Measurements from ENCODE around the gene LRP5.

LRP5 gene

DNA sequence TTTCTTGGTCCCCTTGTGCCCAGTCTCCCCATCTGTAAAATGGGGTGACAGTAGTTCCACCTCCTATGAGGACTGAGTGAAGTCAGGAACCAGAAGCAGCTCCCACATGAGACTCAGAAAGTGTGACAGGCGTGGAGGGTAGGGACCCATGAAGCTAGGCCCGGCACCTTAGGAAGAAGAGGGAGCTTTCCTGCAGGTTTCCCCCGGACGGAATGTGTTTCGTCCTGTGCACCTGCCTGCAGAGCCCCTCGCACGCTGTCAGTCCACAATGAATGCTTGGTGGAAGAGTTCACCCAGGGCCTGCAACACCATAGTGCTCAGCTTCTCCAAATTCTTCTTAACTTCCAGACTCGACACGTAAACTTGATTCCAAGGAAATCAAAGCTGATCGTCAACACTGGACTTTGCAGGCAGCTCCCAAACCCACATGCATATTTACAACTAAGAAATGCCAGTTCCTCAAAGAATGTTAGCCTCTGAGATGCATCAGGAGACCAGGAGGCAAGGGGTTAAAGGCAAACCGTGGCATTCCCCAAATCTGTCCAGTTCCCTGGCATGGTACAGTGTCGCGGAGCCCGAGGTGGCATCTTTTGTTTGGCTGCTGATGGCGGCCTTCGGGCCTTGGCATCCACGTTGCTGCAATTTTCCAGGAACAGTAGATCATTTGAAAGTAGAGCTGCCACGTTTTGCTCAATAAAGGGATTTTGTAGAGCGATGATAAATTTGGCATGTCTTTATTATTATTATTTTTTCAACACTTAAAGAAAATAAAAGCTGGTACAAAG is 15.4 kb downstream of the LRP5 start:
- H3K4me3 Mint-ChIP-seq, result no peak overlapping the region
- H3K27me3 Mint-ChIP-seq, result peaks cover 8% of the 10 kb centered on the region
- H3K4me1 Mint-ChIP-seq, result peaks cover 20% of the 10 kb centered on the region
- H3K9me3 Mint-ChIP-seq, result no peaks in the 10 kb centered on the region
- H3K27ac Mint-ChIP-seq, result no peak overlapping the region
- H3K36me3 Mint-ChIP-seq, result no peaks in the 10 kb centered on the region
- ATAC-seq, result no peak

DNA sequence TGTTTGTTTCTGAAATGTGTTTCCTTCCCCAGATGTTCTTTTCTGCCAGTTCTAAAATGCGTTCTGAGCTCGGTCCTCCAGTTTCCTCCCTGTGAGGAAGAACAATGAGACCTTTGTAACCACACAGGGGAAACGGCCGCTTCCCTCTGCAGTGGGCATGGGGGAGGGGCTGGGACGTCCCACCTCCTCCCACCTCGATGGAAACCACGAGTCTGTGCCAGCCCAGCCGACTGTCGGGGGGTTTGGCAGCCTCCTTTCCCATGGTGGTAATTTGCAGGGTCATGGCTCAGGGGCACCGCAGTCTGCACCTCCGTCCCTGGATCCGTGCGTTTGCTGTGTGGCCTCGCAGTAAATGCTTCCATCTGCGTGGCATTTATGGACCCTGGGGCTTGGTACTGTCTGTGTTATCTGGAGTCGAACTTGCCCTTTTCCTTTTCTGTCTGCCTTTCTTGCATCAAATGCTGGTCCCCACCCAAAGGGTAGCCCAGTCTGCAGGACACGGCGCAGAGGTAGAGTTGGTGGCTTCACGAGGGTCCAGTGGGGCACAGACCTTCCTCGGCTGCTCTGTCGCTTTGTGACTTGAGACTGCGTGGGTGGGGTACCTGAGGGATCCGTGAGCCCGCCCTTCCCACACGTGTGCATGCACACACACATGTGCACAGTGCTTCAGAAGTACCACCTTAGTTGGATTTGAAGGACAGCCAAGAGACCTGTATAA is 16.1 kb downstream of the LRP5 start:
- Mint-ChIP-seq H3K9me3 (no peaks in the 10 kb centered on the region), H3K27ac (no peak overlapping the region), H3K36me3 (no peaks in the 10 kb centered on the region), H3K27me3 (peaks cover 8% of the 10 kb centered on the region), H3K4me3 (no peak overlapping the region), H3K4me1 (peaks cover 20% of the 10 kb centered on the region)
- ATAC-seq, result no peak

GRCh38 chr11:68329536-68329935 is 17.1 kb downstream of the LRP5 start:
- Mint-ChIP-seq H3K4me1 (peaks cover 20% of the 10 kb centered on the region), H3K27ac (no peak overlapping the region), H3K9me3 (no peaks in the 10 kb centered on the region), H3K4me3 (no peak overlapping the region), H3K36me3 (no peaks in the 10 kb centered on the region), H3K27me3 (no peaks in the 10 kb centered on the region)
- ATAC-seq, result no peak

- Mint-ChIP-seq H3K36me3 (no peaks in the 10 kb centered on the region), H3K27ac (no peak overlapping the region), H3K9me3 (no peaks in the 10 kb centered on the region), H3K4me3 (no peak overlapping the region), H3K27me3 (no peaks in the 10 kb centered on the region), H3K4me1 (peaks cover 20% of the 10 kb centered on the region)
- no peak for ATAC-seq
Measured at GRCh38 chr11:68329978-68330699, 17.7 kb downstream of the LRP5 start.

GRCh38 chr11:68330700-68331337 is 18.4 kb downstream of the LRP5 start:
- H3K4me3 Mint-ChIP-seq, result no peak overlapping the region
- no peak for ATAC-seq
- H3K9me3 Mint-ChIP-seq, result no peaks in the 10 kb centered on the region
- H3K27ac Mint-ChIP-seq, result no peak overlapping the region
- H3K4me1 Mint-ChIP-seq, result peaks cover 20% of the 10 kb centered on the region
- no peaks in the 10 kb centered on the region for H3K36me3 Mint-ChIP-seq
- H3K27me3 Mint-ChIP-seq, result no peaks in the 10 kb centered on the region

DNA sequence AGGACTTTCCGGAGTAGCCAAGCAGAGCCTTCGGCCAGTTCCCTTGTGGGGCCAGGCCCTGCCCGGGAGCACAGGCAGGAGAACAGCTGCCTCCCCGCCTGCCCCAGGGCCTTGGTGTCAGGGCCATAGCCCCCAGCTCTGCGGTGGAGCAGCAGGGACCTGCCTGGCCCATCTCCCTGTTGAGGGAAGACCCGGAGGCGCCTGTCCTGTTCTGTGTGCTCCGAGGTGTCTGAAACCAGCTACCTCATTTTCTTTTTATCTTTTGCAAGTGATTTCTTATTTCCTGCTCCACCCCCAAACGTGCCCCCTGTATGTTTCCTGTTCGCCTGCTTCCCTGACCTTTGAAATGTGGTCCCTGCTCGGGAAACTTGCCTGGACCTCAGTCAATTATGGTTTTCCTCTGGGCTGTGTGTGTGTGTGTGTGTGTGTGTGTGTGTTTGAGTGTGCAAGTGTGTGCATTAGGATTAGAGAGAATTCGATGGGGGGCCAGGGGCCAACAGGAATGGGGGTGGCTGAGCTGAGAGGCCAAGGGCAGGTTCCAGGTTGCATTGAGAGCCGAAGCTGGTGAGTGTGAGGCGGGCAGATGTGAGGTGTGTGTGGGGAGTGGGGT is 19.1 kb downstream of the LRP5 start:
- no peaks in the 10 kb centered on the region for H3K27me3 Mint-ChIP-seq
- H3K9me3 Mint-ChIP-seq, result no peaks in the 10 kb centered on the region
- no peak overlapping the region for H3K27ac Mint-ChIP-seq
- H3K4me3 Mint-ChIP-seq, result no peak overlapping the region
- no peak for ATAC-seq
- peaks cover 20% of the 10 kb centered on the region for H3K4me1 Mint-ChIP-seq
- H3K36me3 Mint-ChIP-seq, result no peaks in the 10 kb centered on the region

DNA sequence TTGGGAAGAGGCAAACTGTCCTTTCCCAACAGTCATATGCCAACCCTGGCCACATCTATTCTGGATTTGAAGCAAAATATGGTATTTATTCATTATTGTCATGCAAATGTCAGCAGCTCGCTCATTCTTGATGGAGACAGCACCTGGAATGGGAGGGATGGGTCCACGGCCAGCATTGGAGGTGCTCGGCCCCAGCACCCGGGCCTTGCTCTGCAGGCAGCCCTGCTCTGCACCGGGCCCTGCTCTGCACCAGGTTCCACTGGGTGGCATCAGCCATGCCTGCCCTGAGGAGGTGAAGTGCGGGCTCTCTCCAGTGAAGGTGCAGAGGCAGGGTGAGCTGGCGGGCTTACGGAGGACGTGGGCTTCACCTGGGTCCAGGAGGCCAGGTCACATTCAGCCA is 19.8 kb downstream of the LRP5 start:
- Mint-ChIP-seq H3K27ac (no peak overlapping the region), H3K36me3 (no peaks in the 10 kb centered on the region), H3K27me3 (no peaks in the 10 kb centered on the region), H3K9me3 (no peaks in the 10 kb centered on the region), H3K4me1 (peaks cover 26% of the 10 kb centered on the region), H3K4me3 (no peak overlapping the region)
- no peak for ATAC-seq

DNA sequence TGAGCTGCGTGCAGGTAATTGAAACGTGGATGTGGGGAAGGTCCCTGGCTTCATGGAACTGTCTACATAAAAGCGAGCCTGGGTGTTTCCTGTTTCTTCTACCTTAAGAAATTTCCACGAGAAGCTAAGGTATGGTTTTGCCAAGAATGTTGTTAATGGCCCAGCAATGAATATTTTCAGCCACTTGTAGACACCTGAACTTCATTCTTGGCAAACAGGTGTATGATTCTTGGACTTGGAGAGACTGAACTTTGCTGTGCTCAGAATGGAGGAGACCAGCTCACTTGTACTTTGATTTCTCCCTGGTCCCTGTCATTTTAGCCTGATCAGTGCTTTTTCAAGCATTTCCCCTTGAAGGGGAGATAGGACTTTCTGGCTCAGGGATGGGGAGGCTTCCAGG is 20.8 kb downstream of the LRP5 start:
- Mint-ChIP-seq H3K36me3 (no peaks in the 10 kb centered on the region), H3K27ac (no peak overlapping the region), H3K9me3 (no peaks in the 10 kb centered on the region), H3K4me1 (peaks cover 26% of the 10 kb centered on the region), H3K4me3 (no peak overlapping the region), H3K27me3 (no peaks in the 10 kb centered on the region)
- no peak for ATAC-seq

DNA sequence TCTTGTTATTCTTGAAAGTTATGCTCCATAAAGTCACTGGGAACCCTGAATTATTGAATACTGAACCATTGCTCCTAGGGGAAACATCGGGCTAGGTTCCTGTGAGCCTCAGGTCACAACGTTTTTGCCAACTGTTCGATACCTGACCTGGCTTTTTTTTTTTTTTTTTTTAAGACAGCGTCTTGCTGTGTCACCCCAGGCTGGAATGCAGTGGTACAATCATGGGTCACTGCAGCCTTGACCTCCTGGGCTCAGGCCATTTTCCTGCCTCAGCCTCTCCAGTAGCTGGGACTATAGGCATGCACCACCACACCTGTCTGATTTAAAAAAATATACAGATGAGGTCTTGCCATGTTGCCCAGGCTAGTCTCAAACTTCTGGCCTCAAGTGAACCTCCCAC is 22.5 kb downstream of the LRP5 start:
- H3K9me3 Mint-ChIP-seq, result no peaks in the 10 kb centered on the region
- H3K27me3 Mint-ChIP-seq, result no peaks in the 10 kb centered on the region
- peaks cover 21% of the 10 kb centered on the region for H3K4me1 Mint-ChIP-seq
- H3K4me3 Mint-ChIP-seq, result no peak overlapping the region
- no peak overlapping the region for H3K27ac Mint-ChIP-seq
- H3K36me3 Mint-ChIP-seq, result no peaks in the 10 kb centered on the region
- ATAC-seq, result no peak

- Mint-ChIP-seq H3K4me3 (no peak overlapping the region), H3K4me1 (peaks cover 27% of the 10 kb centered on the region), H3K27me3 (no peaks in the 10 kb centered on the region), H3K36me3 (no peaks in the 10 kb centered on the region), H3K9me3 (no peaks in the 10 kb centered on the region), H3K27ac (no peak overlapping the region)
- no peak for ATAC-seq
Measured at GRCh38 chr11:68335683-68336082, 23.3 kb downstream of the LRP5 start.

GRCh38 chr11:68336716-68337115 is 24.3 kb downstream of the LRP5 start:
- H3K4me3 Mint-ChIP-seq, result no peak overlapping the region
- H3K4me1 Mint-ChIP-seq, result peaks cover 26% of the 10 kb centered on the region
- no peaks in the 10 kb centered on the region for H3K36me3 Mint-ChIP-seq

GRCh38 chr11:68337399-68337835 is 25.0 kb downstream of the LRP5 start:
- ATAC-seq, result peak; percentile 35
- Mint-ChIP-seq H3K27ac (peak overlapping the region; percentile 7), H3K36me3 (no peaks in the 10 kb centered on the region), H3K9me3 (no peaks in the 10 kb centered on the region), H3K4me1 (peaks cover 25% of the 10 kb centered on the region), H3K27me3 (no peaks in the 10 kb centered on the region), H3K4me3 (no peak overlapping the region)

More at GRCh38 chr11:68336716-68337115, 24.3 kb downstream of the LRP5 start:
- no peak for ATAC-seq
- Mint-ChIP-seq H3K27me3 (no peaks in the 10 kb centered on the region), H3K27ac (no peak overlapping the region), H3K9me3 (no peaks in the 10 kb centered on the region)

DNA sequence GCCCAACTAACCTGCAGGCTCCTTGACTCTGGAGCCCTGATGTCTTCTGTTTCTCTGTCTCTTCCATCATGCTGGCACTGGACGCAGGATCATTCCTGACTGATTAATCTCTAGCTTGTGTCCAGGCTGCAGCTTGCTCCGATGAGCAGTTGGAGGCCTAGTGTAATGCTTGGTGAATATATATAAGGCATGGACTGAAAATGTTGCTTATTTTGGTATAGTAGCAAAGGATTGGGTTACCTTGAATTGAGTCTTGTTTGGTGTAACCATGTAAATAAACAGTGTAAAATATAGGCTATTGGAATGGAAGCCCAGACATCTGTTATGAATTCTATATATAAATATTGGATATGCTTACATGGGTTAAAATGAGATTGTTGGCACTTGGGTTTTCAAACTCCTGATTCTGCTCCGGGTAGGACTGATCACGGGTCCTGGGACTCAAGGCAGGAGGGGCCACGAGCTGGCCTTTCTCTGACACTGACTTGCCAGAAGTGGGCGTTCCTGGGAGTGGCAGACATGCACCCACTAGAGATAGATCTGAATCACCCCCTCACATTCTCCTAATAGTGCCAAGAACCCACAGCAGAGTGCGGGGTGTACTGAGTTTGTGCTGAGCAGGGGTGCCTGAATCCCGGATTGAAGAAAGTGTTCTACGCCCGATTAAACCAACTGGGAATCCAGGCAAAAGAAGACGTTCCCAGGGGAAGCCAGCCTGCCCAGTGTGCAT is 25.8 kb downstream of the LRP5 start:
- ATAC-seq, result no peak
- Mint-ChIP-seq H3K4me3 (no peak overlapping the region), H3K9me3 (no peaks in the 10 kb centered on the region), H3K27me3 (no peaks in the 10 kb centered on the region), H3K36me3 (no peaks in the 10 kb centered on the region), H3K27ac (peak overlapping the region; percentile 7), H3K4me1 (peaks cover 25% of the 10 kb centered on the region)

GRCh38 chr11:68340003-68340767 is 27.8 kb downstream of the LRP5 start:
- Mint-ChIP-seq H3K36me3 (no peaks in the 10 kb centered on the region), H3K4me3 (no peak overlapping the region), H3K27ac (no peak overlapping the region), H3K27me3 (no peaks in the 10 kb centered on the region), H3K4me1 (peaks cover 39% of the 10 kb centered on the region), H3K9me3 (no peaks in the 10 kb centered on the region)
- ATAC-seq, result peak; percentile 62
